Duodenal mucosa (tissue), 2 donors: ENCODE measurements around the gene GALNT17.

Experiments
- H3K27ac ChIP-seq: one replicate; pipeline ENCODE4 v1.7.0; 2013; ENCODE audit warnings: low read depth, low read length
- H3K27me3 ChIP-seq, 2 donors: one replicate each; pipeline ENCODE4 v1.7.0; 2013; ENCODE audit warnings: low read length in 2 of 2, control low read depth in 1 of 2; ENCODE audit not compliant: insufficient read depth in 2 of 2, control insufficient read depth in 1 of 2
- H3K36me3 ChIP-seq, 2 donors: one replicate each; pipeline ENCODE4 v1.7.0; 2013; ENCODE audit warnings: low read length in 2 of 2, control low read depth in 1 of 2; ENCODE audit not compliant: insufficient read depth in 2 of 2, control insufficient read depth in 1 of 2
- H3K4me1 ChIP-seq, 2 donors: one replicate each; pipeline ENCODE4 v1.7.0; 2013; ENCODE audit warnings: low read length in 2 of 2, control low read depth in 1 of 2; ENCODE audit not compliant: insufficient read depth in 2 of 2, control insufficient read depth in 1 of 2
- H3K4me3 ChIP-seq, 2 donors: one replicate each; pipeline ENCODE4 v1.7.0; 2013; ENCODE audit warnings: low read length in 2 of 2, low read depth in 1 of 2
- H3K9ac ChIP-seq, 2 donors: one replicate each; pipeline ENCODE4 v1.7.0; 2013; ENCODE audit warnings: low read length in 2 of 2, low read depth in 1 of 2
- H3K9me3 ChIP-seq, 2 donors: one replicate each; pipeline ENCODE4 v1.7.0; 2013; ENCODE audit warnings: low read length in 2 of 2, control low read depth in 1 of 2; ENCODE audit not compliant: control insufficient read depth in 1 of 2

Gene GALNT17

DNA sequence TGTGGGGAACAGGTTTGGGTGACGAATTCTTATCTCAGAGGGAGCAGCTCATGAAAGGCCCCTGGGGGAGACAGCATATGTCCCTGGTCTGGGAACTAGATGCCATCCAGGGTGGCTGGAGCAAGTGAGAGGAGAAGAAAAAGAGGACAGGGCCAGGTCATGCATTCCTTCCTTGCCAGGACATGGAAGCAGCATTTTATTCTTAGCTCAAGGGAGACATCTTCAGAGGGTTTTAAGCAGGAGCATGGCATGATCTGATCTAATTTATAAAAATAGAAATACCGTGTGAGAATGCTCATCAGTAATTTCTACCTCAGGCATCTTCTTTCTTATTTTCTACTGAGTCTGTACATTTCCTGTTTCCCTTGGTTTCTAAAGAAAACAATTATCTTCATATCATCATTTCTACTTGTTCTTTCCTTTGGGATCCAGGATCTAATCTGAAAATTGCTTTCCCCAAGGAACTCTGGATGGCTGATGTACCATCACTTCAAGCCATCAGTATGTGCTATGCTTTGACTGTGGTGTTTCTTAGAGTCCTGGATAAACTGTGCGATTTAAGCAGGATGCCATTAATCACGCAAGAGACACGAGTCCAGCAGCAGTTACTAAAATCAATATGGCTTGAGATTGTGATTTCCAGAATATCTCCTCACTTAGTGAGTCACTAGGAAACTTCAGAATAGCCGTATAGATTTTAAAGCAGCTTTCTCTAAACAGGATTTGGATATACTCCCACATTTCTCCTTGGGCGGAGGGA, 386.2 kb downstream of the GALNT17 start:
- H3K9ac ChIP-seq: no peak overlapping the region
- H3K27ac ChIP-seq: no peak overlapping the region
- peaks cover 23 to 26% of the 10 kb centered on the region in 2 donors for H3K9me3 ChIP-seq
- H3K4me3 ChIP-seq: no peak overlapping the region
- no peaks in the 10 kb centered on the region for H3K27me3 ChIP-seq
- no peaks in the 10 kb centered on the region for H3K4me1 ChIP-seq
- no peaks in the 10 kb centered on the region for H3K36me3 ChIP-seq

DNA sequence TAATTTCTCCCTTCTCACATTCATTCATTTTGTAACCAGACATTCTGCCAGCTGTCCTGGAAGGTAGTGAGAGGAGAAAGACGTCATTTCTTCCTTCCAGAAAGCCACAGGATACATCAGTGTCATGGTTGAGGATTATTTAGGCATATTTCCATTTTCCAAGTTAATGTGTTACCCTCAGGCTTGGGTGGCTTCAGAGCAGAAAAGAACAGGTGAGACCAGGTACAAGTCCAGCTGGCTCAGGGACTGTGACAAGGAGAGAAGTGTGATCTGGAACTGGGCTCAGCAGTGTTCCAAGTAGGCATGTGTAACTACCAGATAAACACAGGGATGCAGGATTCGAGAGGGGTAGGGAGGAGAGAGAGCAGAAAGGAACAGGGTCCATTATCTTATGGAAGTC, 386.9 kb downstream of the GALNT17 start:
- H3K27me3 ChIP-seq: no peaks in the 10 kb centered on the region
- peaks cover 23 to 26% of the 10 kb centered on the region in 2 donors for H3K9me3 ChIP-seq

DNA sequence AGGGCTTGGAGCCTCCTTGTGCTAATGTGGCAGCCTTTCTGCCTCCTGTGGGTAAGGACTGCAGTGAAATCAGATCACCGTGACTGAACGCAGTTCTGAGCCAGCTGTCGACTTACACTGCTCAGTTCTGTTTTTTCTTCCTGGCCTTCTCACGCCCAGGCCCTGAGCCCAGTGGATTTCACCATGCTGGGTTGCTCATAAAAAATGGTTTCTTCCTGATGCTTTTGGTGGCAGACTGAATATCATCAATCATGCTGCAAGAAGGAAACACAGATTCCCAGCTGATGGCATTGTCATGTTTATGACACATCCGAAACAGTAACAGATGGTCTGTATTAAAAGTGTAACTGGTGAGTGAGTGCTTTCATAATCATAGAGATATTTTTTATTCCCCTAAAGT, 389.6 kb downstream of the GALNT17 start:
- Histone ChIP-seq H3K9me3 (peaks cover 9 to 10% of the 10 kb centered on the region in 2 donors), H3K36me3 (no peaks in the 10 kb centered on the region), H3K4me3 (no peak overlapping the region), H3K4me1 (no peaks in the 10 kb centered on the region), H3K27me3 (no peaks in the 10 kb centered on the region), H3K27ac (no peak overlapping the region), H3K9ac (no peak overlapping the region)

More for the DNA sequence above, 386.9 kb downstream of the GALNT17 start:
- Histone ChIP-seq H3K36me3 (no peaks in the 10 kb centered on the region), H3K4me3 (no peak overlapping the region), H3K4me1 (no peaks in the 10 kb centered on the region), H3K9ac (no peak overlapping the region), H3K27ac (no peak overlapping the region)

DNA sequence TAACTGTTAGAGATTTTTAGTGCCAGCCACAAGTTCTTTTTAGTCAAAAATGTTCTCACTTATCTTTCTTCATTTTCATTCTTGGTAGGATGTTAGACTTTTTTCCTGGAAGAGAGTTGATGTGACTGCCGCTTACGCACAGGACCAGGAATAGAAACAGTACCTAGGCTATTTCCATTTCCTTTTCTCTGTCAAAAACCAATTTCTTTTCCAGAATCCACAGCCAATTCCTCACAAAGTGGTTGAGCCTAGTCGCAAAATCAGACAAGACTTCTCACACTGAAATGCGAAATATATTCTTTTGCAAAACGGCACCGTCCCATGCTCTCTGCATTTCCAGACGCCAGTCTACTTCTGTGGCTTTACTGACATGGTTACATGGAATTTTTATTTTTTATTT, 394.2 kb downstream of the GALNT17 start:
- Histone ChIP-seq H3K4me3 (no peak overlapping the region), H3K4me1 (no peaks in the 10 kb centered on the region), H3K27me3 (no peaks in the 10 kb centered on the region), H3K9ac (no peak overlapping the region), H3K27ac (no peak overlapping the region), H3K36me3 (no peaks in the 10 kb centered on the region), H3K9me3 (peaks cover 3 to 8% of the 10 kb centered on the region in 2 donors)

DNA sequence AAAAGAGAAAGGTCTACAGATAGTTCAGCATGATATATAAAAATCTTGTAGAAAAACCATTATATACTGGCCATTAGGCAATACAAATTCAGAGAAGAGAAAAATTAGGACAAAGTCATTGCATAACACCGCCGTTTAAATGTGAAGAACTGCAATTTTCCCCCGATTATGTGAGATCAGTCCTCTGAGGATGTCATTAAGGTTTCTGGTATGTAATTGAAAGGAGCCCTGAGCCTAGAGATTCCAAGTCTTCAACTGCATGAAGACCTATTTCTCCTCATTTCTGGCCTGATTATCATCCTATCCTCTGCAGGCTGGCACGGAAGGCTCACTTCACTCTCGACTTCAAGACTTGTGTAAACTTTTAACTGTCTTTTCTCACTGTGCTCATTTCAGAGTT, 395.3 kb downstream of the GALNT17 start:
- Histone ChIP-seq H3K4me1 (no peaks in the 10 kb centered on the region), H3K27me3 (no peaks in the 10 kb centered on the region), H3K27ac (no peak overlapping the region), H3K9ac (no peak overlapping the region), H3K36me3 (no peaks in the 10 kb centered on the region), H3K4me3 (no peak overlapping the region), H3K9me3 (peaks cover 3 to 13% of the 10 kb centered on the region in 2 donors)

DNA sequence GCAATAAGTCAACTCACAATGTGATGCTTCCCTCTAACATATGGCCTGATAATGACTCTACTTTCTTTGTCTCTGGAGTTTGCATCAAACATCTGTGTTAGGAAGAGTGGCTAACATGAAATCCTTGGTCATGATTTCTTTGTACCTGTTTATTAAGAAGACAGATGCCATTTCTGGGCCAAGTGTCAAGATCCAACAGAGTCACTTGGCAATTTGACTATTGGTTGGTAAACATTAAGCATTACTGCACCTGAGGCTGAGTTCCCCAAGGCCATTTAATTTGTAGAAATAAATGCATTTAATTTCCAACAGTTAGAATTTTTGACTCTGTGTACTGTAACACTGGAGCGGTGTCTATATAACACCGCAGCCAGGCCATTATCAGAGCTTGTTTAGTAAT, 403.7 kb downstream of the GALNT17 start:
- H3K4me1 ChIP-seq: no peaks in the 10 kb centered on the region
- H3K36me3 ChIP-seq: no peaks in the 10 kb centered on the region
- no peaks in the 10 kb centered on the region for H3K27me3 ChIP-seq
- H3K9ac ChIP-seq: no peak overlapping the region
- H3K27ac ChIP-seq: no peak overlapping the region
- peaks cover 5 to 22% of the 10 kb centered on the region in 2 donors for H3K9me3 ChIP-seq
- H3K4me3 ChIP-seq: no peak overlapping the region

DNA sequence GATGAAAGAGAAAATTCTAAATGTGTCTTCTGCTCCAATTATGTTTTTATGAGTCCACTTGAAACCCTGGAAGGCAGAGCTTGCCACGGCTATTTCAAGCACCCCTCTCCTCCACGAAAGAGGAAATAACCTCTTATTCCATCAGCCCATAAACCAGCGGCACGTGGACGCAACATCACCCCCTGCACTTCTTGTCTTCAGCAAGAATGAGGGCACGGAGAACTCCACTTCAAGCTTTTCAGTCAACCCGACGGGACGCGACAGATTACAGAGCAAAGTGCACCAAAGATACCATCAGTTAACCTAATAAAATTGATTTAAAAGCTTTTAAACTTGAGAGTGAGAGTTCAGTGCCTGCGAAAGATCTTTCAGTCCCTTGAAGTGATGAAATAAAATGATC, 406.3 kb downstream of the GALNT17 start:
- Histone ChIP-seq H3K27me3 (no peaks in the 10 kb centered on the region), H3K9me3 (peaks cover 5 to 16% of the 10 kb centered on the region in 2 donors), H3K9ac (no peak overlapping the region), H3K27ac (no peak overlapping the region), H3K36me3 (no peaks in the 10 kb centered on the region), H3K4me1 (no peaks in the 10 kb centered on the region), H3K4me3 (no peak overlapping the region)

DNA sequence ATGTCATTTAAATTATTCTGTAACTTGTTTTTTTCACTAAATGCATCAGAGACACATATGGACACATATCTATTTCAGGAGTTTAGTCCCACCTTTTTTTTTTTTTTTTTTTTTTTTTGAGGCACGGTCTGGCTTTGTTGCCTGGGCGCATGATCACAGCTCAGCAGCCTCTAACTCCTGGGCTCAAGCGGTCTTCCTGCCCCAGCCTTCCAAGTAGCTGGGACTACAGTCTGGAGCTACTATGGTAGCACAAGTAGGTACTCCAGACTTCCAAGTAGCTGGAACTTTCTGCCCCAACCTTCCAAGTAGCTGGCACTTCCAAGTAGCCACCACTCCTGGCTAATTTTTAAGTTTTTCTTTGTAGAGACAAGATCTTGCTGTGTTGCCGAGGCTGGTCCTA, 407.7 kb downstream of the GALNT17 start:
- H3K4me1 ChIP-seq: no peaks in the 10 kb centered on the region
- peaks cover 5 to 11% of the 10 kb centered on the region in 2 donors for H3K9me3 ChIP-seq
- H3K9ac ChIP-seq: no peak overlapping the region
- no peaks in the 10 kb centered on the region for H3K36me3 ChIP-seq
- H3K4me3 ChIP-seq: no peak overlapping the region
- H3K27ac ChIP-seq: no peak overlapping the region
- H3K27me3 ChIP-seq: no peaks in the 10 kb centered on the region

DNA sequence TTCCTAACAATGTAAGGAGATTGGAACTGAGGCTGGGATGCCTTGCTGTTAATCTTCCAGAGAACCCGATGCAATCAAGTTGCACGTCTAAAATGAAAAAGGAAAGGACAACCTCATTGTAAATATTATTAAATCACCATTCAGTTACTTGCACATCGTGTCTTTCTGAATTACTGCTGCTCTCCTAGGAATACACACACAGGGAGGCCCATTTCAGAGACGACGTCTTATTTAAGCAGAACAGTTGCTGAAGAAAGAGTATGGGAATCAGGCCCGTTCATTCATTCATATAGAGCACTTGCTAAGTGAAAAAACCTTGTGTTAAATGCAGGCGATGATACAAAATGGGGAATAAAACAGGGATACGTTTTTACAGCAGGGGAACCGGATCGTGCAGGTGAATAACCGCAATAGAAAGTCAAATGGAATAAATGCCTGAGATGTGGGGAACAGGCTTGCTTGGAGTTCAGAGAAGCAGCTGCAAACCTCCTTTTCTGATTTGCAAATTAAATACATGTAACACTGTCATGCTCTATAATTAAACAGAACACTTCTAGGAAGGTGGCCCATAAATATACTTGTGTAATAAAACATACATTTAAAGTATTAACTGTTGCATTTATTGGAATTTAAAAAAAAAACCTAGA, 409.9 kb downstream of the GALNT17 start:
- Histone ChIP-seq H3K4me1 (no peaks in the 10 kb centered on the region), H3K4me3 (no peak overlapping the region), H3K27me3 (no peaks in the 10 kb centered on the region), H3K36me3 (no peaks in the 10 kb centered on the region), H3K27ac (no peak overlapping the region), H3K9me3 (peaks cover 0 to 16% of the 10 kb centered on the region in 2 donors), H3K9ac (no peak overlapping the region)

DNA sequence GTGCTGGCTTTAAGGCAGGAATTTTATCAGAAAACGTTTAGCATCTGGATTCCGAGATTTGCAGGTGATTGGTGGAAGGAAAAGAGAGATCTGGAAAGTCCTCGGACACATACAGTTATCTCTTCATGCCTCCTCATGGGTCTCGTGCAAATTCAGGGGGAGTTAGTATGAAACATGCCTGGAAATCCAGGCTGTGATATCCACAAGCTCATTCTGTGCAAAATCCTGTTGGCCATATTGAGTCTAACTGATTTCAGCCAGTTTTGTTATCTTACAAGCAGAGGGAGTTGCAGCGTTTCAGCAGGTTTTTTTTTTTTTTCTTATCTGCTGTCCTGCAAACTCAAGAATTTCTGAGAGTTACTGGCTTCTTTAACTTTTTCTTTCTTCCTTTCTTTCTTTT, 411.5 kb downstream of the GALNT17 start:
- H3K27me3 ChIP-seq: no peaks in the 10 kb centered on the region
- H3K9ac ChIP-seq: no peak overlapping the region
- no peak overlapping the region for H3K27ac ChIP-seq
- no peaks in the 10 kb centered on the region for H3K36me3 ChIP-seq
- no peak overlapping the region for H3K4me3 ChIP-seq
- no peaks in the 10 kb centered on the region for H3K4me1 ChIP-seq
- H3K9me3 ChIP-seq: peaks cover 0 to 18% of the 10 kb centered on the region in 2 donors
